ENCODE measurements around the gene NCKAP5.
"Not testable (repeated sequence)": the region's sequence is repeated elsewhere in the genome, so short reads cannot be mapped to it uniquely, and the experiment has no call there.

Gene NCKAP5

GRCh38 chr2:133249362-133249761, 318.9 kb downstream of the NCKAP5 start:
- no peak for DNase-seq

- DNase-seq, result no peak
Observed at GRCh38 chr2:133248264-133248663, 320.0 kb downstream of the NCKAP5 start.

GRCh38 chr2:133247631-133248030, 320.6 kb downstream of the NCKAP5 start:
- DNase-seq, result no peak

- DNase-seq, result no peak
Observed at GRCh38 chr2:133241224-133241571, 327.1 kb downstream of the NCKAP5 start.

DNA sequence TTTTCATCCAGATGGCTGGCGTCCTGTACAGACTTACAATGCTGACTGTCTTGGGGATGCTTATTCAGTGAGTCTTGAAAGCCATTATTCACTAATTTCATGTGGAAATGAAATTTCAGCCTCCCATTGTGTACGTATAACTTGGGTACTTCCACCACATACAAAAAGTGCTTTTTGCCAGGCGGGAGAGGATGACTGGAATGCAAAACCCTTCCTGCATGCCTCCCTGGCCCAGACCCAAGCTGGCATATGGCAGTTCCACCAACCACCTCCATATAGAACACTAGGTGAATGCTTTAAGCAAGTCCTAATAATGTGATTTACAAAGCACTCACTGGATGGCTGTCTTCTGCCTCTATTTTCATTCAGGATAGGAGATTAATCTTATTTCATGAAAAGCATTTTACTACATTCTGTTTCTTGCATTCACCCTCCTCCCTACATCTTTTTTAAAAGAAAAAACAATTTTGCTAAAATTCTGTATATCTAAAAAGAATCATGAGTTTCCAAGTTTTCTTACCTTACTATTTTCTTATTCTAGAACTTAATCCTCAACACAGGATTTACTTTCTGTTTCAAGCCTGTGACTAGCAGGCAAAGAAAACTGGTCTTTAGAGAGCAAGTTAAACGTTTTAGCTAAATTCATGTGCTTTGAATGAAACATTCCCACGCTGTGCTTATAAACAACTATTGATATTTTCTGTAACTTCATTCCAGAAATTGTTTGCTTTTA, 327.6 kb downstream of the NCKAP5 start:
- no peak for DNase-seq

GRCh38 chr2:133235968-133236367, 332.3 kb downstream of the NCKAP5 start:
- DNase-seq, result no peak

- DNase-seq, result no peak
Observed at GRCh38 chr2:133232556-133232955, 335.7 kb downstream of the NCKAP5 start.

DNA sequence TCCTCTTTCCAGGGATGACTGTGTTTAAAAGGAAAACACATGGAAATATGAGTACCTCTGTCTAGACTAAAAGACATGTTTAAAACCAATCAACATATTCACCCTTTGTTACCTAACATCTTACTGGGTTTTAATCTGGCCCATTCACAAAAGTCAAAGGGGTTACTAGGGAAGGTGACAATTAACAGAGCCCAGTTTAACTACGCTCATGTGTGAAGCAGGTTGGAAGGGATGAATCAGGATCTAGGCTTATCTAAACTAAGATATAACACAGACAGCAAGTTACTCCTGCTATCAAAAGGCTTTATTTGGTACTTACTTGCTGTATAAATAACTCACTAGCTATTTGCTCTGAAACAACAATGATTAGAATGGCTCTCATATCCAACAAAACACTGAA, 337.0 kb downstream of the NCKAP5 start:
- DNase-seq, result no peak

DNA sequence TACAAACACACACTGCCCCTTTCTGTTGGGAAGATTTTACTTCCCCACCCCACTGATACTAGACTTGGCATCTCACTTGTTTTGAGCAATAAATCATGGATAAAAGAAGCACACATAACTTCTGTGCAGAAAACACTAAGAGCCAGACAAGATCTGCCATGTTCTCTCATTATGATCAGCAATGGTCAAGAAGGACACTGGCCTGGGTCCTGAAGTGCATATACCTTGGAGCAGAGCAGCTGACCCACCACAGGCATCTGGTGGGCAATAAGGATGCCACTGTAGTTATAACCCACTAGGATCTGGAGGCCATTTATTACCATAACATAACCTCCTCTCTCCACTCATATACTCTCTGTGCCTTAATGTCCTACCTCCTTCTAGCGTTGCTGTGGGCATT, 338.3 kb downstream of the NCKAP5 start:
- DNase-seq, result no peak

DNA sequence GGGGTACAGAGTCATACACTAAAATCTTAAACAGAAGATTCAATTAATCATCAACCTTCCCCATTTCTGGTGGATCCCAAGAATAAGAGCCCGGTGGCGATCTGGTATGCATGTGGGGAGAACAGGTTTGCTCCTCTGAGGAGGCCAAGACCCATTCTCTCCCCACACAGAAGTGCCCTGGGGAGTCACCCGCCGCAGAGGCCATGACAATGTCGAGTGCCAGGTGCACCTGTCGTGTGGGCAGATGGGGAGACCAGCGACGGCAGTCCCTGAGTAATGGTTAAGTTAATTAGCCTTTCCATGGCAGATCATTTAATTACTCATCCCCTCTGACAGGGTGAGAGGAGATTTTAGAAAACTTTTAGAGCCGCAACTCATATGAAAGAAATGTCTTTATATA, 345.0 kb downstream of the NCKAP5 start:
- DNase-seq, result no peak

DNA sequence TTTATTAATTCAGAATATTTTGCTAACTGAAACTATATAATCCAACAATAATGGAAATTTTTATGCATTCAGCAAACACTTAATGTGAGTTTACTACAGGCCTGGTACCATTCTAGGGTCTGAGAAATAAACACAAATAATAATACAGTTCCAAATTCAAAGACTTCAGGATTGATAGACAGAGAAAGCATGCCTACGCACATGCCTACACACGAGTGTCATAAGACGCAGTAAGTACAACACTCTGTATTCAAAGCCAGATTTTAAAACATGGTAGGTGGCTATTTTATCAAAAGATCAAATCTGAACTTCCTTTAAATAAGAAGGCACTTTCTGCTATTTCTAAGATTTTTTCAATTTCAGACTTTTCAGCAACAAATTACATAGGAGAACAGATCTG, 346.9 kb downstream of the NCKAP5 start:
- DNase-seq, result no peak

DNA sequence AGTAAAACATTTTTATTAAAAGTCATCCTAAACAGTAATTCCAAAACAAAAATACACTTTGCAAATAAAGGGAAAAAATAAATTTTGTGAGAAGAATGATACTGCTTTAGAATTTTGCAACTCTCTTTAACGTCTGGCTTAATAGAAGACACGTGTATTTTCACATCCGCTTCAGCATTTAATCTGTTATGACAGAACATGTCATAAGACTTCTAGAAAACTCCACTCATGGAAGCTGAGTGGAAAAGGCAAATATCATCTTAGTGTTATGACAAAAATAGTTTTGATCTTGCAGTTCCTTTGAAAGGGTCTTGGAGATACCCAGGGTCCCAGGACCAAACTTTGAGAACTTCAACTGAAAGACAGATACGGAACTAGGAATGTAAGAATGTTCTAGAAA, 350.1 kb downstream of the NCKAP5 start:
- no peak for DNase-seq

DNA sequence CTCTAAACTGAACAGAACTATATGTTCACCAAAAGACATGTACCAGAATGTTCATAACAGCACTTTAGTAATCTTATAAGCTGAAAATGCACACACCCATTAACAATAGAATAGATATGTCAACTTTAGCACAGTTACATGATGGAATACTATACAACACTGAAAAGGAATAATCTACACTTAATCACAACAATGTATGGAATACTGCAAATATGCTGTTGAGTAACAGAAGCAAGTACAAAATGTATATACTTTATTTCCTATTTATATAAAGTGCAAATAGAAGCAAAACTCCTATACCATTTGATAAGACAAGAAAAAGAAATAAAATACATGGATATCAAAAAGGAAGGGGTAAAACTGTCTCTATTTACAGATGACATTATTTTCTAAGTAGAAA, 352.8 kb downstream of the NCKAP5 start:
- DNase-seq, result no peak

- no peak for DNase-seq
Observed at GRCh38 chr2:133213651-133214050, 354.6 kb downstream of the NCKAP5 start.

GRCh38 chr2:133209325-133209724, 358.9 kb downstream of the NCKAP5 start:
- DNase-seq, result no peak

- DNase-seq, result not testable (repeated sequence)
Observed at GRCh38 chr2:133206666-133207065, 361.6 kb downstream of the NCKAP5 start.

DNA sequence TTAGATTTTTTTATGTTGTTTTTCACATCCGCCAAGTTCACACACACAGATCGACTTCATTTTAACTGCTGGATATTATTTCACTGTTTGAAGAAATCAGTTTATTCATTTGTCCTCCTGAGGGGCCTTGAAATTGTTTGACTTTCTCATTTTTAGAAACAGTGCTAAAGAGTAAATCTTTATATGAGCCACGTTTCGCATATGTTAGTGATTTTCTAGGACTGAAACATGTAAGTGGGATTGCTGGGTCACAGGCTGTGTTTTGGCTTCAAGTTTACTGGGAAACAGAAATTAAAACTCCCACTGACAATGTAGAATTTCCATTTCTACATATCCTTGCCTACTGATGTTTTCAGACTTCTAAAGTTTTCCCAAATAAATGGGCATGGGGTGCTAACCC, 363.8 kb downstream of the NCKAP5 start:
- no peak for DNase-seq

GRCh38 chr2:133200684-133201421, 367.4 kb downstream of the NCKAP5 start:
- DNase-seq, result no peak

DNA sequence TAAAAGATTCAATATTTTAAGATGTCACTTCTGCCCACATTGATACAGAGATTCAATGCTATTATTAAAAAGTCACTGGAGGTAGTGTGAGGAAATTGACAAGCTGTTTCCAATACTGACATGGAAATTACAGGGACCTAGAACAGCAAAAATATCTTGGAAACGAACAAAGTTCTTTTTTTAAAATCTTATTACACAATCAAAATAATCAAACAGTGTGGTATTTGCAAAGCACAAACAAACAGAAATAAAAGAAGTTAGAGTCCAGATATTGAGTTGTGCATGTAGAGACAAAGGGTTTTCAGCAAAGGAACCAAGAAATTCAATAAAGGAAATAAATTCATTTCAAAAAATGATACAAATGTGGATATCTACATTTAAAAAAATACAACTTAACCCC, 369.6 kb downstream of the NCKAP5 start:
- DNase-seq, result no peak

DNA sequence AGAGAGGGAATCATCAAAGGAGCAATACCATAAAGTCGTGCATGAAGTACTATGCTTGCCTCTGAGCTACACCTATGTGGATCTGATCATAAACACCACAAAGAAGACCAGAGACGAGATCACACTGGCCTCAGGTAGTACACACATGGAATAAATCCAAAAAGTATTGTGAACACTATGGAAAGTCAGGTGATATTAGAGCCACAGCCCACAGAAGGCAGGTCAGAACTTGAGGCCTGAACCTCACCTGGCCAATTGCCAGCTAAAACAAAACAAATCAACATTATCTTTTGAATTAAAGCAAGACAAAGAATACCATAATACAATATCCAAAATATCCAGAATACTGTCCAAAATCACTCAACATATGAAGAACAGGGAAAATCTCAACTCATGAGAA, 371.1 kb downstream of the NCKAP5 start:
- no peak for DNase-seq

GRCh38 chr2:133194777-133195335, 373.4 kb downstream of the NCKAP5 start:
- DNase-seq, result no peak

GRCh38 chr2:133194362-133194655, 374.0 kb downstream of the NCKAP5 start:
- DNase-seq, result no peak

DNA sequence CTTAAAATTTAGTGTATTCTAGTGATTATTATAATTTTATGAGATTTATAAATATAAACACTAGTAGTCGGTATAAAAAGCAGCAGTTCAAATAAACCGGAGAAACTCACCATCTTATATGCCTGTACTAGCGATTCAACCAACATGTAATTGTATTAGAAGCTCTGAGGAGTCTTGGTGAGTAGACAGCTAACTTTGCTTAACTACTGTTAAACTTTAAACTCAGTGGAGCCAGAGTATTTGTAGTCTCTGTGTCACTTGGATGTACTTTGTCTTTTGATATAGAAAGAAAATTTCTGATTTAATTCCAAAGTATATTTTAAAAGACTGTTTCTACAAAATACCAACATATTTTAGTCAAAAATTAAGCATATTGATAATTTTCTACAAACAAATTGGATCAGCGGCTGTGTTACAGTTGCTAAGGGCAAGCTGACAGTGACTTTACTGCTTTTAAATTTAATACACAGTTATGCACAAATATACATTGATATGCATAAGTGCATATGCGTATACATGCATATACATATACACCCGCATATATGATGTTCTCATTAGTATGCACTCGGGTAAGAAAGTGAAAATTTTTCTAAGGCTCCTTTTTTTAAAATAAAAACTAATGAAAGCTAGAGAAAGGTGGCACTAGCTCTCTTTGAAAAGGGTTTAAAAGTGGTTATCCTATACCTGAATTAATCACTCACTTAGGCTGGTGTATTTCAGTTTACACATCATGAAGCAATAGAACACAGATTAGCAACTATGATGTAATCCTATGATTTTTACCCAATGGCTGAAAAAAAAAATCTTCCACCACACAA, 374.5 kb downstream of the NCKAP5 start:
- DNase-seq, result no peak

- DNase-seq, result no peak
Observed at GRCh38 chr2:133192028-133192427, 376.2 kb downstream of the NCKAP5 start.
